GM12878 (cell line): Measurements from ENCODE around the gene LRRC4. TPM values are rescaled to one million over a fixed set of nuclear protein-coding genes. Genes with fewer than 3 reads are reported as not detected.

Experiments used
- ATAC-seq: fragments of 200-7000 bp; cut with Tn5 transposase; 3 replicates; pipeline ENCODE4 v1.9.1; 2020; ENCODE audit warnings: mild to moderate bottlenecking, moderate library complexity
- BruUV-seq: library from RNA; stranded (reverse); fragments of 400-500 nt; replicated peaks from 2 replicates; lab custom pipeline; 2021; lab: Mats Ljungman, UMichigan
- CTCF ChIA-PET: fragments of 300-600 bp; sonication (Branson Sonifier 250); formaldehyde crosslinking; extraction: SDS; loops from one replicate; lab custom pipeline; 2021; ENCODE audit warnings: inconsistent platforms; lab: Yijun Ruan, JAX
- POLR2A ChIA-PET: fragments of 350-600 bp; formaldehyde crosslinking; extraction: SDS; loops from one replicate; lab custom pipeline; 2021; ENCODE audit warnings: inconsistent platforms; lab: Charles Lee
- RAD21 ChIA-PET: fragments of 300-600 bp; sonication (Branson Sonifier 250); formaldehyde crosslinking; loops from one replicate; lab custom pipeline; 2023; ENCODE audit warnings: antibody characterized with exemption; ENCODE audit not compliant: unreplicated experiment; lab: Charles Lee
- SMC1A ChIA-PET: fragments of 300-600 bp; sonication (Branson Sonifier 250); formaldehyde crosslinking; loops from one replicate; lab custom pipeline; 2023; ENCODE audit not compliant: unreplicated experiment, uncharacterized antibody; lab: Charles Lee
- DNase-seq: peaks from one replicate; pipeline ENCODE4 v3.0.0-alpha.2; 2011; ENCODE audit warnings: low read depth, low spot score
- FAIRE-seq: peaks from 3 replicates; lab custom pipeline; 2011; peaks lifted over from hg19 to GRCh38; lab: Jason Lieb, UNC
- H2AFZ ChIP-seq: 2 replicates; pipeline ENCODE4 v1.6.0; 2011; ENCODE audit warnings: low read depth, low read length, control low read depth; ENCODE audit not compliant: control insufficient read depth
- H3K27ac ChIP-seq: 2 replicates; pipeline ENCODE4 v1.5.1; 2011; ENCODE audit warnings: control low read depth; ENCODE audit not compliant: control insufficient read depth, insufficient read depth
- H3K27me3 ChIP-seq, 2 experiments: replicated peaks in 1 of 2; 2 replicates each; pipeline versions ENCODE4 v1.6.0 to v1.6.1; 2011; ENCODE audit warnings: low read length in 1 of 2; ENCODE audit not compliant: control insufficient read depth in 2 of 2, insufficient read depth in 2 of 2
- H3K36me3 ChIP-seq, 2 experiments: 2 replicates each; pipeline ENCODE4 v1.5.1; 2011; ENCODE audit warnings: low read length in 1 of 2; ENCODE audit not compliant: control insufficient read depth in 2 of 2, insufficient read depth in 2 of 2
- H3K4me1 ChIP-seq: 2 replicates; pipeline ENCODE4 v1.6.1; 2011; ENCODE audit warnings: mild to moderate bottlenecking, low read length, moderate library complexity, mixed read lengths; ENCODE audit not compliant: control insufficient read depth, insufficient read depth
- H3K4me2 ChIP-seq: 2 replicates; pipeline ENCODE4 v1.6.0; 2011; ENCODE audit warnings: control low read depth; ENCODE audit not compliant: control insufficient read depth, insufficient read depth
- H3K4me3 ChIP-seq: fragments of 200-600 bp; sonication (generic); 2 replicates; pipeline ENCODE4 v1.5.1; 2016
- H3K79me2 ChIP-seq: 2 replicates; pipeline ENCODE4 v1.6.0; 2011; ENCODE audit warnings: low read length; ENCODE audit not compliant: control insufficient read depth, insufficient read depth
- H3K9ac ChIP-seq: 2 replicates; pipeline ENCODE4 v1.8.0; 2011; ENCODE audit warnings: low read length, control low read depth, mixed read lengths; ENCODE audit not compliant: control insufficient read depth, insufficient read depth
- H3K9me3 ChIP-seq: replicated peaks from 3 replicates; pipeline ENCODE4 v1.5.1; 2011; ENCODE audit warnings: mild to moderate bottlenecking, low read length; ENCODE audit not compliant: control insufficient read depth, insufficient read depth
- H4K20me1 ChIP-seq: 2 replicates; pipeline ENCODE4 v1.6.0; 2011; ENCODE audit not compliant: control insufficient read depth, insufficient read depth
- BMI1 ChIP-seq: fragments of 450-650 bp; IDR thresholded peaks from 2 replicates; pipeline ENCODE4 v1.6.1; 2016; ENCODE audit warnings: mild to moderate bottlenecking, moderate library complexity, borderline replicate concordance
- CBFB ChIP-seq: IDR thresholded peaks from 2 replicates; pipeline ENCODE4 v1.6.1; 2016; ENCODE audit warnings: antibody characterized with exemption, low read depth
- EED ChIP-seq: sonication (generic); IDR thresholded peaks from 2 replicates; pipeline ENCODE4 v1.6.1; 2016; ENCODE audit warnings: antibody characterized with exemption, low read depth
- ETV6 ChIP-seq, 2 experiments: fragments of 450-650 bp in 1 of 2; IDR thresholded peaks in 1 of 2; conservative IDR thresholded peaks in 1 of 2; 2 replicates each; pipeline ENCODE4 v1.6.1; 2014; ENCODE audit warnings: antibody characterized with exemption in 1 of 2, borderline replicate concordance in 1 of 2, low read depth in 1 of 2, mild to moderate bottlenecking in 1 of 2, moderate library complexity in 1 of 2
- IKZF2 ChIP-seq, 2 experiments: fragments of 450-650 bp; IDR thresholded peaks; 2 replicates each; pipeline ENCODE4 v1.6.1; 2017; ENCODE audit warnings: mild to moderate bottlenecking in 2 of 2, moderate library complexity in 2 of 2
- IRF4 ChIP-seq: IDR thresholded peaks from 2 replicates; pipeline ENCODE4 v1.6.1; 2011; ENCODE audit warnings: low read depth, low read length
- PAX8 ChIP-seq: fragments of 450-650 bp; IDR thresholded peaks from 2 replicates; pipeline ENCODE4 v1.6.1; 2017; ENCODE audit warnings: mild to moderate bottlenecking, moderate library complexity
- POLR2A ChIP-seq: IDR thresholded peaks from 2 replicates; pipeline ENCODE4 v1.6.1; 2011; ENCODE audit warnings: low read depth, mild to moderate bottlenecking, low read length
- RELA ChIP-seq: fragments of 450-650 bp; IDR thresholded peaks from 2 replicates; pipeline ENCODE4 v1.8.0; 2014; ENCODE audit warnings: borderline replicate concordance; ENCODE audit not compliant: partially characterized antibody
- STAT1 ChIP-seq: fragments of 450-650 bp; conservative IDR thresholded peaks from 2 replicates; pipeline ENCODE4 v1.6.1; 2014; ENCODE audit warnings: antibody characterized with exemption, mild to moderate bottlenecking
- STAT3 ChIP-seq: IDR thresholded peaks from 2 replicates; pipeline ENCODE4 v1.6.1; 2011; ENCODE audit warnings: low read depth, low read length, improper control_type of control experiment
- TARDBP ChIP-seq: IDR thresholded peaks from 2 replicates; pipeline ENCODE4 v1.6.1; 2016; ENCODE audit warnings: borderline replicate concordance
- USF1 ChIP-seq: IDR thresholded peaks from 2 replicates; pipeline ENCODE4 v1.6.1; 2011; ENCODE audit warnings: borderline replicate concordance, low read depth, mild to moderate bottlenecking, moderate library complexity, mixed read lengths, low read length; ENCODE audit not compliant: insufficient read depth; ENCODE audit errors: extremely low read length
- ZNF622 ChIP-seq: fragments of 450-650 bp; IDR thresholded peaks from 2 replicates; pipeline ENCODE4 v1.6.1; 2017; ENCODE audit warnings: mild to moderate bottlenecking, inconsistent platforms
- WGBS: methylation state at CpG from one replicate; pipeline ENCODE4 v1.1.6; 2016; ENCODE audit warnings: low lambda C conversion rate; ENCODE audit not compliant: insufficient replicate concordance, insufficient coverage; ENCODE audit errors: missing lambda C conversion rate; 5-methylcytosine and 5-hydroxymethylcytosine counted together
- in situ Hi-C: fragments of 300-500 bp; cut with MboI; formaldehyde crosslinking; loops from 9 replicates; pipeline ENCODE4 v1.14.3; 2018; ENCODE audit warnings: mixed read lengths
- intact Hi-C: fragments of 100-400 bp; cut with micrococcal nuclease; formaldehyde crosslinking; loops from one replicate; pipeline ENCODE4 v1.14.2; 2022; ENCODE audit not compliant: unreplicated experiment
- polyA plus RNA-seq, 11 experiments: library from polyadenylated mRNA; depleted of rRNA in 4 of 11; unstranded in 6 of 11; stranded (reverse) in 5 of 11; fragments of >200 nt; fragmentation: Nextera tagmentation in 4 of 11; fragmentation: Illumina TruSeq in 1 of 11; extraction: Ambion mirVana in 4 of 11; extraction: Trizol in 1 of 11; gene quantifications; 1 replicate in 1 of 11; 2 replicates in 10 of 11; pipeline versions ENCODE4 v1.2.1 to v1.2.3, GENCODE V29; 2011 to 2016; ENCODE audit warnings: inconsistent platforms in 2 of 11, missing spikeins in 2 of 11, low read depth in 1 of 11
- total RNA-seq, 4 experiments: library from RNA; depleted of rRNA in 3 of 4; stranded (reverse); fragments of >200 nt in 3 of 4; fragmentation: Illumina TruSeq in 1 of 4; extraction: Trizol in 1 of 4; gene quantifications; 2 replicates each; pipeline versions ENCODE4 v1.2.1 to v1.2.3, GENCODE V29; 2013 to 2021
- TF ChIP-seq, protein P1 (sequence below): IDR thresholded peaks from 2 replicates; pipeline ENCODE4 v1.6.1; 2012; ENCODE audit warnings: low read depth, low read length, improper control_type of control experiment
- TF ChIP-seq, protein P2 (sequence below), 3 experiments: IDR thresholded peaks in 2 of 3; conservative IDR thresholded peaks in 1 of 3; 2 replicates each; pipeline ENCODE4 v1.5.1; 2011; ENCODE audit warnings: low read depth in 3 of 3, low read length in 3 of 3, mild to moderate bottlenecking in 3 of 3, control low read depth in 2 of 3, moderate library complexity in 2 of 3, inconsistent platforms in 1 of 3, mixed read lengths in 1 of 3; ENCODE audit not compliant: control insufficient read depth in 2 of 3, insufficient read depth in 1 of 3; ENCODE audit errors: extremely low read depth in 1 of 3
- TF ChIP-seq, protein P3 (sequence below): IDR thresholded peaks from 2 replicates; pipeline ENCODE4 v1.6.1; 2011; ENCODE audit warnings: low read depth, low read length, improper control_type of control experiment, borderline replicate concordance
- TF ChIP-seq, protein P4 (sequence below): fragments of 450-650 bp; IDR thresholded peaks from 2 replicates; pipeline ENCODE4 v1.6.1; 2017; ENCODE audit warnings: low read depth, mild to moderate bottlenecking, moderate library complexity

The LRRC4 gene
- total and polyA plus RNA-seq, 10 of the 15 experiments (the other 5 are each of a cell fraction or from before 2014, with no cell fraction given): 0.06 to 0.85 (median 0.12) TPM; not detected in 4

DNA sequence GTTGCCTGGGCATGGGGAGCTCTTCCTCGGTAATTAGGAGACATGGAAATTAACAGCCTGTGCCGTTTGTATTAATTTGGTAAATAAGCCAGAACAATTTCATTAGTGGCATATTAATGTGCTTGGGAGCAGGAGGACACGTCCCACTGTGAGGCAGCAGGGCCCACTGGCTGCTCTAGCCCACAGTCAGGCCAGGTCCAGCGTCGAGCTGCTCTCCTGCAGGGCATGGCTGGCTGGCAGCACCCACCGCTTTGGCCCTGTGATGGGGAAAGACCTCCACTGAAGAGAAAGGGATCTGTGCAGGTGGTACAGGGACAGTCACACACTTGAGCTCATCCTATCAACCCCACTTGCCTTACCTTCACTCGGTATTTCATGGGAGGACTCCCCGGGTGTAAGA lies 37.5 kb upstream of the LRRC4 start:
- POLR2A ChIA-PET: no interaction called here
- no peaks in the 10 kb centered on the region for H3K4me1 ChIP-seq
- H3K79me2 ChIP-seq: no peaks in the 10 kb centered on the region
- ATAC-seq (no peak), FAIRE-seq (no peak), DNase-seq (no peak)
- no peaks in the 10 kb centered on the region; the same call in 1 of the 2 replicates for H4K20me1 ChIP-seq
- H3K27ac ChIP-seq: no peak overlapping the region
- CTCF ChIA-PET: interaction anchor here (0.5 to 1.5 kb wide), 5 partner anchors 13 to 895 kb away, joined by 3 to 6 read pairs (median 3); no protein-coding TSS in a partner anchor
- intact Hi-C loops: no loop called here
- H3K9ac ChIP-seq: no peak overlapping the region
- no TSS peak for BruUV-seq
- H3K27me3 ChIP-seq: no peaks in the 10 kb centered on the region
- WGBS: 89% methylated on average over 8 of the region's 8 CpGs
- SMC1A ChIA-PET: no interaction called here
- no peak overlapping the region for H2AFZ ChIP-seq
- no peaks in the 10 kb centered on the region for H3K9me3 ChIP-seq
- in situ Hi-C loops: no loop called here
- no peak overlapping the region for H3K4me2 ChIP-seq
- H3K36me3 ChIP-seq: peaks cover 14 to 25% of the 10 kb centered on the region in 2 experiments; a peak in 3 of 4 replicates
- RAD21 ChIA-PET: interaction anchor here (0.8 kb wide), 1 partner anchor 40 kb away, joined by 3 read pairs; no protein-coding TSS in a partner anchor
- H3K4me3 ChIP-seq: no peak overlapping the region
- TF ChIP-seq STAT1: no peak
- TF ChIP-seq STAT3: no peak
- TF ChIP-seq IKZF2 (IDR thresholded peaks at IDR 0.05): no peak
- no peak for TF ChIP-seq IRF4
- TF ChIP-seq, protein P1, sequence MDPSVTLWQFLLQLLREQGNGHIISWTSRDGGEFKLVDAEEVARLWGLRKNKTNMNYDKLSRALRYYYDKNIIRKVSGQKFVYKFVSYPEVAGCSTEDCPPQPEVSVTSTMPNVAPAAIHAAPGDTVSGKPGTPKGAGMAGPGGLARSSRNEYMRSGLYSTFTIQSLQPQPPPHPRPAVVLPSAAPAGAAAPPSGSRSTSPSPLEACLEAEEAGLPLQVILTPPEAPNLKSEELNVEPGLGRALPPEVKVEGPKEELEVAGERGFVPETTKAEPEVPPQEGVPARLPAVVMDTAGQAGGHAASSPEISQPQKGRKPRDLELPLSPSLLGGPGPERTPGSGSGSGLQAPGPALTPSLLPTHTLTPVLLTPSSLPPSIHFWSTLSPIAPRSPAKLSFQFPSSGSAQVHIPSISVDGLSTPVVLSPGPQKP: no peak
- no peak for TF ChIP-seq ZNF622
- TF ChIP-seq EED: no peak
- TF ChIP-seq, protein P2, sequence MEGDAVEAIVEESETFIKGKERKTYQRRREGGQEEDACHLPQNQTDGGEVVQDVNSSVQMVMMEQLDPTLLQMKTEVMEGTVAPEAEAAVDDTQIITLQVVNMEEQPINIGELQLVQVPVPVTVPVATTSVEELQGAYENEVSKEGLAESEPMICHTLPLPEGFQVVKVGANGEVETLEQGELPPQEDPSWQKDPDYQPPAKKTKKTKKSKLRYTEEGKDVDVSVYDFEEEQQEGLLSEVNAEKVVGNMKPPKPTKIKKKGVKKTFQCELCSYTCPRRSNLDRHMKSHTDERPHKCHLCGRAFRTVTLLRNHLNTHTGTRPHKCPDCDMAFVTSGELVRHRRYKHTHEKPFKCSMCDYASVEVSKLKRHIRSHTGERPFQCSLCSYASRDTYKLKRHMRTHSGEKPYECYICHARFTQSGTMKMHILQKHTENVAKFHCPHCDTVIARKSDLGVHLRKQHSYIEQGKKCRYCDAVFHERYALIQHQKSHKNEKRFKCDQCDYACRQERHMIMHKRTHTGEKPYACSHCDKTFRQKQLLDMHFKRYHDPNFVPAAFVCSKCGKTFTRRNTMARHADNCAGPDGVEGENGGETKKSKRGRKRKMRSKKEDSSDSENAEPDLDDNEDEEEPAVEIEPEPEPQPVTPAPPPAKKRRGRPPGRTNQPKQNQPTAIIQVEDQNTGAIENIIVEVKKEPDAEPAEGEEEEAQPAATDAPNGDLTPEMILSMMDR (IDR thresholded peaks at IDR 0.05 in 2 of 3, conservative IDR thresholded peaks at IDR 0.05 in 1 of 3; ENCODE audit: control insufficient read depth in 2 of 3, extremely low read depth in 1 of 3, insufficient read depth in 1 of 3, low read depth in 3 of 3, low read length in 3 of 3): no peak
- no peak for TF ChIP-seq TARDBP
- no peak for TF ChIP-seq ETV6 (conservative IDR thresholded peaks at IDR 0.05 in 1 of 2, IDR thresholded peaks at IDR 0.05 in 1 of 2; ENCODE audit: borderline replicate concordance in 1 of 2, low read depth in 1 of 2)
- no peak for TF ChIP-seq USF1
- TF ChIP-seq, protein P3, sequence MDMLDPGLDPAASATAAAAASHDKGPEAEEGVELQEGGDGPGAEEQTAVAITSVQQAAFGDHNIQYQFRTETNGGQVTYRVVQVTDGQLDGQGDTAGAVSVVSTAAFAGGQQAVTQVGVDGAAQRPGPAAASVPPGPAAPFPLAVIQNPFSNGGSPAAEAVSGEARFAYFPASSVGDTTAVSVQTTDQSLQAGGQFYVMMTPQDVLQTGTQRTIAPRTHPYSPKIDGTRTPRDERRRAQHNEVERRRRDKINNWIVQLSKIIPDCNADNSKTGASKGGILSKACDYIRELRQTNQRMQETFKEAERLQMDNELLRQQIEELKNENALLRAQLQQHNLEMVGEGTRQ: no peak
- no peak for TF ChIP-seq BMI1
- no peak for TF ChIP-seq POLR2A
- TF ChIP-seq RELA: no peak
- TF ChIP-seq, protein P4, sequence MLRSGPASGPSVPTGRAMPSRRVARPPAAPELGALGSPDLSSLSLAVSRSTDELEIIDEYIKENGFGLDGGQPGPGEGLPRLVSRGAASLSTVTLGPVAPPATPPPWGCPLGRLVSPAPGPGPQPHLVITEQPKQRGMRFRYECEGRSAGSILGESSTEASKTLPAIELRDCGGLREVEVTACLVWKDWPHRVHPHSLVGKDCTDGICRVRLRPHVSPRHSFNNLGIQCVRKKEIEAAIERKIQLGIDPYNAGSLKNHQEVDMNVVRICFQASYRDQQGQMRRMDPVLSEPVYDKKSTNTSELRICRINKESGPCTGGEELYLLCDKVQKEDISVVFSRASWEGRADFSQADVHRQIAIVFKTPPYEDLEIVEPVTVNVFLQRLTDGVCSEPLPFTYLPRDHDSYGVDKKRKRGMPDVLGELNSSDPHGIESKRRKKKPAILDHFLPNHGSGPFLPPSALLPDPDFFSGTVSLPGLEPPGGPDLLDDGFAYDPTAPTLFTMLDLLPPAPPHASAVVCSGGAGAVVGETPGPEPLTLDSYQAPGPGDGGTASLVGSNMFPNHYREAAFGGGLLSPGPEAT: no peak
- TF ChIP-seq PAX8: no peak
- no peak for TF ChIP-seq CBFB
